Lung (tissue), 12 donors: ENCODE measurements around the gene ABCC4. TPM values are rescaled to one million over a fixed set of nuclear protein-coding genes. Genes with fewer than 3 reads are reported as not detected.

Experiments used
- ATAC-seq: fragments of 200-7000 bp; cut with Tn5 transposase; one replicate; pipeline ENCODE4 v1.9.1; 2020; ENCODE audit warnings: moderate number of reproducible peaks; ENCODE audit not compliant: insufficient read depth, low FRiP score
- DNase-seq, 3 donors: peaks; one replicate each; pipeline ENCODE4 v3.0.0-alpha.2; 2013 to 2017
- H3K27ac ChIP-seq, 2 donors: one replicate each; pipeline ENCODE4 v1.5.1; 2013; ENCODE audit warnings: mild to moderate bottlenecking in 2 of 2, moderate library complexity in 2 of 2, control low read depth in 1 of 2, inconsistent platforms in 1 of 2, low read depth in 1 of 2, low read length in 1 of 2
- H3K27me3 ChIP-seq, 3 donors: one replicate each; pipeline ENCODE4 v1.5.1; 2013; ENCODE audit warnings: low read length in 2 of 3; ENCODE audit not compliant: control insufficient read depth in 3 of 3, insufficient read depth in 3 of 3
- H3K36me3 ChIP-seq, 4 donors: one replicate each; pipeline ENCODE4 v1.5.1; 2013; ENCODE audit warnings: low read length in 4 of 4, mild to moderate bottlenecking in 1 of 4, moderate library complexity in 1 of 4; ENCODE audit not compliant: control insufficient read depth in 4 of 4, insufficient read depth in 4 of 4
- H3K4me1 ChIP-seq, 5 donors: one replicate each; pipeline ENCODE4 v1.5.1; 2013; ENCODE audit warnings: low read length in 5 of 5, mild to moderate bottlenecking in 2 of 5, moderate library complexity in 1 of 5; ENCODE audit not compliant: control insufficient read depth in 5 of 5, insufficient read depth in 5 of 5
- H3K4me3 ChIP-seq: one replicate; pipeline ENCODE4 v1.5.1; 2013; ENCODE audit warnings: mild to moderate bottlenecking, control low read depth, moderate library complexity
- H3K9ac ChIP-seq, 2 donors: one replicate each; pipeline ENCODE4 v1.5.1; 2013; ENCODE audit warnings: low read length in 2 of 2, control low read depth in 1 of 2; ENCODE audit not compliant: insufficient read depth in 1 of 2
- H3K9me3 ChIP-seq, 4 donors: one replicate each; pipeline ENCODE4 v1.5.1; 2013; ENCODE audit warnings: low read length in 3 of 4, mild to moderate bottlenecking in 1 of 4, moderate library complexity in 1 of 4; ENCODE audit not compliant: control insufficient read depth in 4 of 4, insufficient read depth in 3 of 4
- CTCF ChIP-seq: IDR thresholded peaks from 2 replicates; pipeline ENCODE4 v1.5.1; 2012; ENCODE audit warnings: mild to moderate bottlenecking; ENCODE audit errors: control extremely low read depth, extremely low read depth
- WGBS, 2 donors: extraction: QIAGEN DNeasy Blood & Tissue Kit; methylation state at CpG; one replicate each; pipeline ENCODE4 v1.1.7; 2013; 5-methylcytosine and 5-hydroxymethylcytosine counted together
- polyA plus RNA-seq, 2 donors: library from polyadenylated mRNA; stranded (reverse); fragments of 200-250 nt; gene quantifications; one replicate each; pipeline ENCODE4 v1.2.1, GENCODE V29; 2013
- total RNA-seq, 2 donors: library from RNA; depleted of rRNA in 1 of 2; stranded (reverse); fragments of >200 nt in 1 of 2; gene quantifications; one replicate each; pipeline ENCODE4 v1.2.1, GENCODE V29; 2014 to 2021
- donor health status: control.
- donor health status: control.
- donor health status: Bipolar disorder and iron deficiency.
- donor health status: healthy.
- donor health status: DM: yes; HTN: yes; CAD: no.

Gene ABCC4
- total and polyA plus RNA-seq, 4 donors, result 7.1 to 38.7 (median 20.6) TPM

GRCh38 chr13:94997126-94997525 is 304.1 kb downstream of the ABCC4 start:
- DNase-seq (no peak), ATAC-seq (no peak)
- Histone ChIP-seq H3K4me3 (no peak overlapping the region), H3K36me3 (no peaks in the 10 kb centered on the region), H3K27me3 (no peaks in the 10 kb centered on the region), H3K4me1 (no peaks in the 10 kb centered on the region), H3K27ac (no peak overlapping the region), H3K9ac (no peak overlapping the region), H3K9me3 (no peaks in the 10 kb centered on the region)
- no peak for TF ChIP-seq CTCF

GRCh38 chr13:94996445-94996844 is 304.8 kb downstream of the ABCC4 start:
- TF ChIP-seq CTCF, result no peak
- Histone ChIP-seq H3K4me3 (no peak overlapping the region), H3K27me3 (no peaks in the 10 kb centered on the region), H3K4me1 (no peaks in the 10 kb centered on the region), H3K27ac (no peak overlapping the region), H3K36me3 (no peaks in the 10 kb centered on the region), H3K9ac (no peak overlapping the region), H3K9me3 (no peaks in the 10 kb centered on the region)
- DNase-seq (no peak), ATAC-seq (no peak)
- 83 to 89% methylated on average over 1 of the region's 1 CpG for WGBS, 2 donors

DNA sequence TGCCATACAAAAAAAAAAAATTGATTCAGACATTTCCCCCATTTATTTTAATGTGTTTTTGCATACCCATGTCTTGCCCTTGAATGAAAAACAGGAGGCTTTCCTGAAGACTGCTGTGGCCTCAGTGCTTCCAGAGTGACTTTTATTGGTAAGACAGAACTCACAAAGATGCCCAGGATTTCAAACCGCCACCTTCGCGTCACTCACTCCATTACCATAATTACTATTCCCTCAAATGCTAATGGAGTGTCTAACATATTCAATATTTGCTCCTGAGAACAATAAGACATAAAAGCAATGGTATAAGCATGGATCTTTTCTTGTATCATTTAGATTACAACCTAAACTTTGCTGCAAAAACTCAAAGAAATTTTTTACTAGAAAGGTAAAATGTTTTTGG is 306.7 kb downstream of the ABCC4 start:
- no peak for TF ChIP-seq CTCF
- ATAC-seq, result no peak
- no peak overlapping the region for H3K27ac ChIP-seq
- H3K36me3 ChIP-seq, result no peaks in the 10 kb centered on the region
- H3K4me3 ChIP-seq, result no peak overlapping the region
- H3K4me1 ChIP-seq, result no peaks in the 10 kb centered on the region
- H3K27me3 ChIP-seq, result no peaks in the 10 kb centered on the region
- WGBS, 2 donors, result 69 to 73% methylated on average over 3 of the region's 3 CpGs
- DNase-seq, result no peak
- no peak overlapping the region for H3K9ac ChIP-seq
- H3K9me3 ChIP-seq, result no peaks in the 10 kb centered on the region

- peak in 2 of 3 donors; percentile 47 to 51 for DNase-seq
- Histone ChIP-seq H3K9ac (no peak overlapping the region), H3K9me3 (no peaks in the 10 kb centered on the region), H3K36me3 (no peaks in the 10 kb centered on the region), H3K27me3 (no peaks in the 10 kb centered on the region), H3K4me1 (no peaks in the 10 kb centered on the region), H3K4me3 (no peak overlapping the region), H3K27ac (no peak overlapping the region)
- TF ChIP-seq CTCF, result no peak
- WGBS, 2 donors, result 48 to 67% methylated on average over 3 of the region's 3 CpGs
- ATAC-seq, result no peak
Observed at GRCh38 chr13:94993616-94994015, 307.6 kb downstream of the ABCC4 start.
